HG02678 (cell line): Measurements from ENCODE around the gene RASAL1.

Experiments
- ATAC-seq: cut with Tn5 transposase; IDR thresholded peaks from one replicate; pipeline ENCODE4 v1.9.1; 2021; ENCODE audit warnings: mild to moderate bottlenecking, moderate library complexity; ENCODE audit not compliant: unreplicated experiment

The RASAL1 gene

DNA sequence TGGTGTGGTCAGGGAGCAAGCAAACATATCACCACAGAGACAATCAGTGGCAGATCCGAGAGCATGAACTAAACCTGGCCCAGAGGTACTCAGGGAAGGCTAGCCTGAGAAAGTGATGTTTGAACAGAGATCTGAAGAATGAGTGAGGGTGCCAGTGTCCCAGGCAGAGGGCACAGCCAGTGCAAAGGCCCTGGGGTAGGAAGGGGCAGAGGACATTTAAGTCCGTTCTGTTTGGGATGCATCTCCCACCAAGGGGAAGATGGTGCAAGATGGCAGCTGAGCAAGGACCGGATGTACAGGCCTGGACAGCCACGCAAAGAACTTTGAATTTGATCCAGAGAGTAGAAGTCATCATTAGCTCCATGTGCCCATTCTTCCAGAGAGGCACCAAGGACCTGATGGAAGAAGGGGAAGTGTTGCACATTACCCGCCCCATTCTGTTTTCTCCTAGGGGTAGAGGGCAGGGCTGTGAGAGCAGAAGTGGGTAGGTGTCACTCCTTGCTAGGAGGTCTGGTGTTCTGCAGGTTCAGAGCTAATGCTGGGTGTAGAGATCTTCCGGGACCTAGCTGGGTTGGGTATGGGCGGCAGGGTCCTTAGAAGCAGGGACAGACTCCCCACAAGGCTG, 75.1 kb downstream of the RASAL1 start:
- ATAC-seq: no peak

DNA sequence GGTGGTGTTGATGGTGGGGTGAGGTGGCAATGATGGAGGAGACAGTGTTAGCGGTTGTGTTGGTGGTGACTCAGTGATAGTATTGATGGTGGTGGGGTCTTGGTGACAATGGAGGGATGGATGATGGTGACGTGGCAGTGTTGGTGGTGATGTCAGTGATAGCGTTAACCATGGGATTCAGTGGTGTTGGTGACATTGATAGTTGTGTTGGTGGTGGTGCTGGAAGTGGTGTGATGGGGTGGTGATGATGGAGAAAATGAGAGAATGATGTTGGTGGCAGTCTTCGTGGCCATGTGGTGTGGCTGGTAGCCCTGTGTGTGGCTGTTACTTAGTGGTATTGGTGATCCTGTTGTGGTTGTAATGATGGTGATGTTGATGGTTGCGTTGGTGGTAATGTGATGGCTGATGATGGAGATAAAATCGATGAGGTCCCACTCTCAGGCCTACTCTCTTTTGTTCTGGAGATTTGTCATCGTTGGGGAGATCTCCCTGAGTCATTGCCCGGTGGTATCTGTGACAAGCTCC, 76.4 kb downstream of the RASAL1 start:
- ATAC-seq: no peak

DNA sequence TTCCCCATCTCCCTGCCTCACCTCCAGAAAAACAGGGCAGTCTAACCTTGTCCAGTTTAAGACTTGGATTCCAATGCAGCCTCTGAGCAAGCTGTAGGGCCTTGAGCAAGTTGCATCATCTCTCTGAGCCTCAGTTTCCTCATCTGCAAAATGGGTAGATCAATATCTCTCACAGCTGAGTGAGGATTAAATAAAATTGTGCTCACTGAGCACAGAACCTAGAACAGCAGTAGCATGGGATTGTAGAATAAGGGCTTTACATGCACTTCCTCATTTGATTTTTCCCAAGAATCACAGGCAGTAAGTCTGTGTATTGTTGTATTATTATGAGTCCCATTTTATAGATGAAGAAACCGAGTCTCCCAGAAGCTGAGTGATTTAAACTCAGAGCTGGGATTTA, 77.0 kb downstream of the RASAL1 start:
- no peak for ATAC-seq

DNA sequence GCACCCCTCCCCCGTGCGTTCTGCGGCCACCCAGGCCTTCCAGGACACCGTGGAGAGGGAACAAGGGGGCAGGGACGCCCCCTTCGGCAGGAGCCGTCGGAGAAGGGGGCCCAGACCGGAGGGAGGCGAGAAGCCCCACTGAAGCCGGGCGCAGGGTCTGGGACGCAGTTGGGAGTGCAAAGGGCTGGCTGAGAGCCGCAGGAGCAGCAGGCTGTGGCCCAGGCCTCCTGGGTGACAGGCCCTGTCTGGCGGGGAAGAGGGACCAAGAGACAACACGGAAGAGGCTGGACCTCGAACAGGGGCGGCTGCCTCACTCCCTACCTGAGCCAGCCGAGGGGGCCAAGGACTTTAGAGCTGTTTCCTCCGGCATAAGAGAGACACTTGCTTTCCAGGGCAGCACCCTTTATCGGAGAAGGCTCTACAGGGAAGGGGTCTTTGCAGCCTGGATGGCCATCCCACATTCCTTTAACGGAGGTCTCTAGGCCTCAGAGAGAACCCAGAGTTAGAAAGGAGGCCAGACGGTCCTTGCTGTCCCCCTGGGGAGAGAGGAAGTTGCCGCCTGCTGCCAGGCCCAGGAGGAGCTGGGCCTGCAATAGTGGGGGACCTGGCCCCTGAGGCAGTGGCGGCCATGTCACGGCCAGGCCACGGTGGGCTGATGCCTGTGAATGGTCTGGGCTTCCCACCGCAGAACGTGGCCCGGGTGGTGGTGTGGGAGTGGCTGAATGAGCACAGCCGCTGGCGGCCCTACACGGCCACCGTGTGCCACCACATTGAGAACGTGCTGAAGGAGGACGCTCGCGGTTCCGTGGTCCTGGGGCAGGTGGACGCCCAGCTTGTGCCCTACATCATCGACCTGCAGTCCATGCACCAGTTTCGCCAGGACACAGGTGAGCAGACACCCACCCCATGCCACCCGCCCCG, 77.7 kb downstream of the RASAL1 start:
- no peak for ATAC-seq

DNA sequence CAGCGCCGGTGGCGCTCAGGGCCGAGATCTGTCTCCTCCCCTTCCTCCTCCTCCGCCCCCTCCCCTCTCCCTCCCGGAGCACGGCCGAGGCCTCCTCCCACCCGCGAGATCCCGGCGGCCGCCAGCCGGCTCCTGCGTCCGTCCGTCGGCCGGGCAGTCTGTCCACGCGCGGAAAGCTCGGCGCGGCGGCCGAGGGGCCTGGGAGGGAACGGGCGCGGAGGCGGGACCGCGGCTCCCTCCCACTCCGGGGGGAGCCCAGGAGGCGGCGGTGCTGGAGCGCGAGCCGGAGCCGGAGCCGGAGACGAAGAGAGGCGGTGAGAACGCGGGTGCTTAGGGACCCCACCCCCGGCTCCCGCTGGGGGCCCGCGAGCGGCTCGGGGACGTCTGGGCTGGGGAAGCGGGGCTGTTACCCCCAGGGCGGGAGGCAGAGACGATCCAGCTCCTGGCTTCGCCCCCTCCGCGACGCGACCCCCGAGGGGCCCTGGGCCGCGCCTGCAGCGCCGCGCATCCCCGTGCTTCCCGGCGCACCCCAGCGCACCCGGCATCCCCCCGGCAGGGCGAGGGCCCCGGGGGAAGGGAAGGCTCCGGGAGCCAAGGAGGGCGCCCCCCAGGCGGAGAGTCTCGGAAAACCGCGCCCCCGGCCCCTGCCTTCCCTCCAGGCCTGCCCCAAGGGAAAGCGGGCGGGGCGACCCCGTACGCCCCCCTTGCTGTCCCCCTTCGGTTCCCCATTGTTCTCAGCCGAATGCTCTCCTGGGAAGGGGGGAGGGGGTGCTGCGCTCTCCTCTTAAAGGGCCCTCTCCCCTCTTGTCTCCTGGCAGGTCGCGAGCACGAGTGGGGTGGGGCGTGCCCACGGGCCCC, 78.7 kb downstream of the RASAL1 start, which contains the start of gene DTX1:
Gene DTX1 (plus strand): TSS at position 100 of the 858 bp plus-strand sequence. CDS start 1,463 bp downstream, outside the sequence.
- ATAC-seq: no peak

DNA sequence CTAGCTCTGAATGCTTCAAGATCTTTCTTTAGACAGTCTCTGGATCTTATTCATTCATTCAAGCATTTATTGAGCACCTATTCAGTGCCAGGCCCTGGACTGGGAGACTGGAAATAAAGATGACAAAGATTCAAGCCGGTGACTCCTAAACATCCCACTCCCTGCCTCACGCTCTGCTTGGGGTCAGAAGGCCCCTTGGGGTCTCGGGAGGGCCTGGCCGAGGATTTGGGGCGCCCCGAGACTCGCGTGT, 79.3 kb downstream of the RASAL1 start:
- ATAC-seq: no peak

DNA sequence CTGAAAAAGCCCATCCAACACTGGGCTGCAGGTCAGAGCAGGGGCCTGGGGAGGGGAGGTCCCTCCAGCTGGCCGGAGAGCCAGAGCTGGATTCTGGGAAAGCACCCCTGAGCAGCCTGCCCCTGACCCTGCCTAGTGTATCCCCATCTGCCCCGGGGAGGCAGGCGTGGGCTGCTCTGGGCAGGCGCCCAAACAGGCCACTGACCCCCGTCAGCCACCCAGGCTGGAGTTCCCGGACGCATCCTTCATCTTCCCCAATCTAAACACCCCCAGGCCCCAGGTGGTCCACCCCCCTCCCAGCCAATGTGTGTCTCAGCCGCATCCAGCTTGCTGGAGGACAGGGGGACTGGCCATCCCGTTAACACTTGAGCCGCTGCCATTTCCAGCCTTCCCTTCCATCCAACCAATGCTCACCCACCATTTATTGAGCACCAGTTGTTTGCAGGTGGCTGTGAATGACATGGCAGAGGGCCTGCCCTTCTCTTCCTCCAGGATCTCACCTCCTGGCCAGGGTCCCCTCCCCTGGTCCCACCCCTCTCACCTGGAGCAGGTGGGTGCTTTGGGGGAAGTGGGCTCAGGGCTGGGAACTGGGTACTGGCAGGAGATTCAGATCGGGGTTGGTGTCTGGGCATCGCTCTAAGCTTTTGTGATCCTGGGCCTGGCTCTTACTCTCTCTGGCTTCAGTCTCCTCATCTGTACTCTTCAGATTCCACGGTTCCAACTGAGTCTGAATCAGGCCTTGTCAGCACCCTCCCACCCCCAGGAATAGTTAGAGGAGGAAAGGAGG, 79.8 kb downstream of the RASAL1 start:
- no peak for ATAC-seq

DNA sequence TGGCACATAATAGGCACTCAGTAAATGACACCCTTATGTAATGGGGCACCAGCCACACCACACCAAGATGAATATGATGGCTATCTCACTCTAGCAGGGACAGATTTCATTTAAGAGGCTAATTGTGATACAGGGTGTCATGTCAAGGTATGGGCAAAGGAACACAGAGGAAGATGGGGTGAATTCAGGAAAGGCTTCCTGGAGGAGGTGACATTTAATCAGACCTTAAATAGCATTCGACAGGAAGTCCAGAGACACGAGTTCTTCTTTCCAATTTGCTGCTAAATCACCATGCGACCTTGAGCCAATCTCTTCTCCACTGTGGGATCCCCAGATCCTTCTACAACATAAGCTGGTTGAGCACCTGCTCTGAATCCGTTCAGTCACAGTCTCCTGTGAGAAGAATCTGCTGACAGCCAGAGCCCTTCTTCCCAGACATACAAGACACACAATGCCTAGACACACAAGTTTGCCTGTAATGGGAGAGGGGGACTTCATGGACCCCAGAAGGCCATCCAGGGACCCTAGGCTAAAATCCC, 80.5 kb downstream of the RASAL1 start:
- ATAC-seq: no peak

DNA sequence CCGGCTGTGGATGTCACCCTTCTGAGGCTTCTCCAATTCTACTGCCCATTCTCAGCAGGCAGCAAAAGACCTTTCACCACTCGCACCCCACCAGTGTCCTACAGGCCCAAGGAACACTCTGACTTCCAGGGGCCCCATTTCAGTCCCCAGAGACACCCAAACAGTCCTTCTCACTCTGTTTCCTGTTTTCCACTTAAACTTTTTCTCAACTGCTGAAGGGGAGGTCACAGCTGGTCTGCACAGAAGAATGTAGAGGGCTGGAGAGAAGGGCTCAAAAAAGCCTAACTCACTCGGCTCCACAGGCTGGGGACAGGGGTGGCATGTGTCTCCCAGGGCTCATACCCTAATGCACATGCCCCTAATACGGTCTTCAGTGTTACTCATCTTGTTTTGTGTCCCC, 83.2 kb downstream of the RASAL1 start:
- no peak for ATAC-seq

DNA sequence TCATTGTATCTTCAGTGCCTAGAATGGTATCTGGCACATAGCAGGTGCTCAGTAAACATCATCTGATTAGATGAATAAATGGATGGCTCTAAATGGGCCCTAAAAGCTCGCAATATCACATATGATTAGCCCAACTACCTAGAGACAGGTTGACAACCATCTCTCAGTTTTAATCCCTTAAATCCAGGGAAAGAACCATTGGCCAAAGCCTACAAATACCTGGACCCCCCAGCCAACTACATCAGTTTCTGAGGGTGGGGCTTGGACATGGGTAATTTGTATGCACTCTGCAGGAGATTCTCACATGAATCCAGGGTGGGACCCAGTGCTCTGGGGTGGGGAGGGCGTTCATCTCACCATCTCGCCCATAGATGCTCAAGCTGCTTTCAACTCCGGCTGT, 83.8 kb downstream of the RASAL1 start:
- ATAC-seq: no peak

DNA sequence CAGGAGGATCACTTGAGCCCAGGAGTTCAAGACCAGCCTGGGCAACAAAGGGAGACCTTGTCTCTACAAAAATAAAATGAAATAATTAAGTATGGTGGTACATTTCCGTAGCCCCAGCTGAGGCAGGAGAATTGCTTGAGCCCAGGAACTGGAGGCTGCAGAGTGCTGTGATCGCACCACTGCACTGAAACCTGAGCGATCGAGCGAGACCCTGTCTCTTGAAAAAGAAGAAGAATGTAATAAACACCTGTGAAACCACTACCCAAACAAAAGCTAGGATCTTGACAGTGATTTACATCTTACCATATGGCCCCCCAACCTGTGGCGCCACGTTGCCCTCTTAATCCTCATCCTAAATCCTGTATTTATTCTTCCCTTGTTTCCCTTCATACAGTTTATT, 84.8 kb downstream of the RASAL1 start:
- no peak for ATAC-seq

DNA sequence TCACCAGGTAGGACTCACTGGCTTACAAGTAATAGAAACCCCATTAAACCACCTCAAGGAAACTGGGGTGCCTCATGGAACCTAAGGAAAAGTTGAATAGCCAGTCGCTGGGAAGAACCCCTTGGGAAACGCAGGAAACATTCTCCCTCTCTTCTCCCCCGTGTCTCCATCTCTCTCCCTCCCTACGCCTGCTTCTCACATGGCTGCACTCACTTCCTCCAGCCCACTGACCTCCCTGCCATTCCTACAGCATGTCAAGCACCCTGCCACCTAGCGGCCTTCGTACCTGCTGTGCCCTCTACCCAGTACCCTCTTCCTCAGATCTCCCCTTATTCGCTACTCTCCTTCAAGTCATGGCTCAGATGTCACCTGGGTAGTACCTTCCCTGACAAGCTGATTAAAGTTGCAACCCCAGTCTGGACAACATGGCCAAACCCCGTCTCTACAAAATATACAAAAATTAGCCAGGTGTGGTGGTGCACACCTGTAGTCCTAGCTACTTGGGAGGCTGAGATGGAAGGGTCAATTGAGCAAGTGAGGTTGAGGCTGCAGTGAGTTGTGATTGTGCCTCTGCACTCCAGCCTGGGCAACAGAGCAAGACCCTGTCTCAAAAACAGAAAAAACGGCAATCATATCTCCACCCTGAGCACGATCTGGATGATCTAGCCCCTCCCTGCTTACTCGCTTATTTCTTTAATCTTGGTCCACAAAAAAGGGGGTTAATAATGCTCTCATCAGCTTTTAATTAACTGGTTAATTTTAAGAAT, 85.4 kb downstream of the RASAL1 start:
- ATAC-seq: no peak
